GM12878 (cell line): ENCODE results near the gene MGAT4B.

Experiments
- EP300 ChIP-seq, 2 experiments: fragments of 150-350 bp in 1 of 2; IDR thresholded peaks; 2 replicates each; pipeline ENCODE4 v1.6.1; 2011 to 2012; ENCODE audit warnings: low read depth in 2 of 2, low read length in 2 of 2, borderline replicate concordance in 1 of 2, improper control_type of control experiment in 1 of 2, inconsistent platforms in 1 of 2; ENCODE audit not compliant: control insufficient read depth in 1 of 2
- RFX5 ChIP-seq: IDR thresholded peaks from 2 replicates; pipeline ENCODE4 v1.6.1; 2011; ENCODE audit warnings: low read depth, low read length, improper control_type of control experiment

GRCh38 chr5:179749857-179750508 is 56.7 kb downstream of the MGAT4B start:
- no peak for TF ChIP-seq EP300 (IDR thresholded peaks at IDR 0.05; ENCODE audit: borderline replicate concordance in 1 of 2, control insufficient read depth in 1 of 2, low read depth in 2 of 2, low read length in 2 of 2)
- TF ChIP-seq RFX5: no peak
